Stimulated activated naive CD8-positive, alpha-beta T cell treated with anti-CD3 and anti-CD28 coated beads, Interleukin-15, Interleukin-2, amounts not matched to agents 100 ng/mL and 50 ng/mL, for 24 hours (primary cell): Measurements from ENCODE around the gene FXN.
A peak's percentile ranks its signal among the peaks of the same experiment; 100 is the strongest.

Experiments used
- H3K27ac Mint-ChIP-seq: one replicate; pipeline ENCODE4 v1.8.0; 2021; ENCODE audit warnings: mild to moderate bottlenecking, mixed read lengths
- H3K27me3 Mint-ChIP-seq: one replicate; pipeline ENCODE4 v1.8.0; 2021; ENCODE audit warnings: mixed read lengths
- H3K36me3 Mint-ChIP-seq: one replicate; pipeline ENCODE4 v1.8.0; 2021; ENCODE audit warnings: low read depth, mixed read lengths
- H3K4me1 Mint-ChIP-seq: one replicate; pipeline ENCODE4 v1.8.0; 2021; ENCODE audit warnings: low read depth, mixed read lengths
- H3K4me3 Mint-ChIP-seq: one replicate; pipeline ENCODE4 v1.8.0; 2021; ENCODE audit warnings: mild to moderate bottlenecking, mixed read lengths
- H3K9me3 Mint-ChIP-seq: one replicate; pipeline ENCODE4 v1.8.0; 2021; ENCODE audit warnings: mixed read lengths

FXN gene

DNA sequence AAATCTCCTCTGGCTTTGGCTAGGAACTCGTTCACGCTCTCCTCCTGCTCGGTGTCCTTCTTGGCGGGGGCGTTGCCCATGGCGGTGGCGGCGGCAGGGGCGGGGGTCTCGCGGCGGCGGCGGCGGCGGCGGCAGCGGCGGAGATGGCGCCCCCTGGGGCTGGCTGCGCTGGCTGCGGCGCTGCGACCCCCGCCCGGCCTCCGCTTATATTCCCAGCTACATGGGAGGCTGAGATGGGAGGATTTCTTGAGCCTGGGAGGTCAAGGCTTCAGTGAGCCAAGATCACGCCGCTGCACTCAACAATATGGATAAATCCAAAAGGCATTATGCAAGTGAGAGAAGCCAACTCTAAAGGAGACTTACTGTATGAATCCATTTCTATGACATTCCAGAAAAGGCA lies 21.5 kb upstream of the FXN start, which contains the start of gene PRKACG:
Gene PRKACG, minus strand, starts transcription at position 101 of the 400 bp plus-strand sequence. Its CDS starts 21 bp downstream, at position 80.
- peaks cover 15% of the 10 kb centered on the region for H3K4me1 Mint-ChIP-seq
- H3K27ac Mint-ChIP-seq, result no peak within 1 kb of the TSS
- no peak within 1 kb of the TSS for H3K4me3 Mint-ChIP-seq
- H3K27me3 Mint-ChIP-seq, result peaks cover 11% of the 10 kb centered on the region
- no peaks in the 10 kb centered on the region for H3K9me3 Mint-ChIP-seq
- no peaks in the 10 kb centered on the region for H3K36me3 Mint-ChIP-seq

DNA sequence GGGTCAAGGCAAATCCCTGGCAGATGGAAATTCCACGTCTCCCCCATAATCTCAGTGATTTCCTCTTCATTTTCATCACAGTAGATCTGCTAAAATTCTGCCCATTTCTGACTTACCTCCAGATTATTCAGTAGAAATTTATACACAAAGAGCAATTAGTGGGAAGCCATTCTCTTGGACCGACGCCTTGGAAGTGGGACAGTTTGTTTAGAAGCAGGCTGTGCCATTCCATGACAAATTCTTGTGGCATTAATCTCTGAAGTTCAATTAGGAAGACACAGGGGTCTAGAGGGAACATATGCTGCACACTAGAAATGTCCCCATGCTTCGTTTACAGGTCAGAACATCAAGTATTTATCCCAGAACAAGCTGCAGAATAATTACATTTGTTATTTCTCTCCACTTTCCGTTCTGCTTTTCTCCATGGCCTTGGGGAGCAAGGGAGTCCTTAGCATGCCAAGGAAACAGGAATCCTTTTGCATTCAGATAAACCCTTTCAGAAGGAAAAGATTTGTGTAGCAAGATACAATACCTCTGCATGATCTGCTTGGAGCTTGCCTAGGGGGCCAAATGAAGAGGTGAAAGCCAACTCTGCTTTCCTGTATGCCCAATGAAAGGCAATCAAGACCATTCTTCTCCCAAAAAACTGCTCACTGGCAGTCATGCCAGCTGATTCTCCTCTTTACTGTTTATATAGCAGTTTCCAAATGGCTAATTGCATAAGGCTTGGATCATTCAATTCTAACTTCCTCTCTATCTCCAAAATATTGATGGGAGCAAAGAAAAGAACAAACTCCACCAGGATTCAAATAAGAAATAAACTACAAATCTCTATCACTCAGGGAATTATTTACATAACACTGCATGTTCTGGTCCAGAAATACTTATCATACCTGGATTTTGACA lies 19.1 kb upstream of the FXN start:
- Mint-ChIP-seq H3K9me3 (no peaks in the 10 kb centered on the region), H3K27ac (no peak overlapping the region), H3K27me3 (peaks cover 11% of the 10 kb centered on the region), H3K4me3 (no peak overlapping the region), H3K36me3 (no peaks in the 10 kb centered on the region), H3K4me1 (peaks cover 30% of the 10 kb centered on the region)

DNA sequence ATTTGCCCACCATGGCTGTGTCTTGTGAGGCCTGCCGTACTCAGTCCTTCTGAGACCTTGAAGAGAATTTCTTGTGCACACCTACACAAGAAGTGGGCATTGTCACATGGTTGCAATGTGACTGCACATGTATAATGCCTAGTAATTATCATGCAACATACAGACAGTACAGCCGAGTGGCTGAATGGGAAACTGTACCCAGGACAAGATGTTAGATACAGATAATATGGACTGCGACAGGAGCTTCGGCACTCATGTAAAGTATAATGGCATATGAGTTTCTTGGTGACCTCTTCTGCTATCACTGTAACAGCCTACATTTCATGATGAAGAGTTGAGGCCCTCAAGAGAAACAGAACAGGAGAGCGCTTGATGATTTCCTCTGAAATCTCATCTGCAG lies 16.8 kb upstream of the FXN start:
- H3K4me3 Mint-ChIP-seq, result no peak overlapping the region
- no peak overlapping the region for H3K27ac Mint-ChIP-seq
- peaks cover 4% of the 10 kb centered on the region for H3K27me3 Mint-ChIP-seq
- H3K4me1 Mint-ChIP-seq, result peaks cover 22% of the 10 kb centered on the region
- no peaks in the 10 kb centered on the region for H3K36me3 Mint-ChIP-seq
- H3K9me3 Mint-ChIP-seq, result no peaks in the 10 kb centered on the region

DNA sequence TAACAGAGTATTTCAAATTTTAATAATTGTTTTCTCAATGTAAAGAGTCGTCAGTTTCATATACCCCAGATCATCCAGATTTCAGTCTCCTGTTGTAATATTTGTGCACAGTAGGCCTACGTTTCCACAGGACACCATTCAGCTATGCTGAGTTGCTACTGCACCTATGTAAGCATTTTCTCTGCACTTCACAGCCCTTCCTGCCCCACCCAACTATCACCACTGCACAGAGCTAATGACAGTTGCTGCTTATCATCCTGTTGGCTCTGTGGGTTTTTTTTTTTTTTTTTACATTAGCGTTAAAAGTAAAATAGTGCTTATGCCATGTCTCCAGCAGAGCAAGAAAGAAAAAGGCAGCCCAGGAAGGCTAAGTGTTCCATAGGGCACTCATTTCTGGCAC lies 15.7 kb upstream of the FXN start:
- H3K4me3 Mint-ChIP-seq, result no peak overlapping the region
- no peak overlapping the region for H3K27ac Mint-ChIP-seq
- peaks cover 22% of the 10 kb centered on the region for H3K4me1 Mint-ChIP-seq
- H3K27me3 Mint-ChIP-seq, result no peaks in the 10 kb centered on the region
- H3K36me3 Mint-ChIP-seq, result no peaks in the 10 kb centered on the region
- H3K9me3 Mint-ChIP-seq, result no peaks in the 10 kb centered on the region

DNA sequence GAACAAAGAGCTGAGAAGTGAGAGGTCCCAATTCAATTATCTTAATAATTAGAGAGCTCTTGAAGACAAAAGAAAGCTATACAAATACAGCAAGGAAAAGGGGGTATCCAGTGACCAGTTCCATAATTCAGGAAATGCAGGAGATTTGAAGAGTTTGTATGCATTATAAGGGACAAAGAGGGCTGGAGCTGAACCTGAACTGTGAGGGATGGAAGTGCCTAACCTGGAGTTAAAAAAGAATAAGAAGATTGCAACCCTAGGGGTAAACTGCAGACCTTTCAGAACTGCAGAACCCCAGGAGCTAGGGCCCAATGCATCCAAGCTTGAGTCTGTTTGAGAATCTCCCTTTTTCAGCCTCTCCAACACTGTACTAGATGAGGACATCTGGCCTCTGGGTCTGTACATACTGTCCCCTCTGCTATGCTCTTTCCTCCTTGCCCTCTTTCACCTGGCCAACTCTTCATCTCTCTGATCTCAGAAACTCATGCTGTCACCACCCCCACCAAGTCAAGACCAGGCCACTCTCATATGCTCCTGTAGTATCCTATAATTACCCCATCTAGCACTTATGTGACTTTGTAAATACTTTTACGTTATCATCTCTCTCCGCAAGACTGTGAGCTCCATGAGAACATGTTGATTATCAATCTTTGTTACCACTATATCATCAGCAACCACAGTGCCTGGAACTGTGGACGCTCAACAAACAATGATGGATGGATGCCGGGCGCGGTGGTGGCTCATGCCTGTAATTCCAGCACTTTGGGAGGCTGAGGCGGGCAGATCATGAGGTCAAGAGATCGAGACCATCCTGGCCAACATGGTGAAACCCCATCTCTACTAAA lies 15.0 kb upstream of the FXN start:
- Mint-ChIP-seq H3K27ac (no peak overlapping the region), H3K36me3 (no peaks in the 10 kb centered on the region), H3K4me1 (peaks cover 22% of the 10 kb centered on the region), H3K4me3 (no peak overlapping the region), H3K27me3 (no peaks in the 10 kb centered on the region), H3K9me3 (no peaks in the 10 kb centered on the region)

GRCh38 chr9:69023650-69024049 lies 11.9 kb upstream of the FXN start:
- no peak overlapping the region for H3K27ac Mint-ChIP-seq
- no peak overlapping the region for H3K4me3 Mint-ChIP-seq
- no peaks in the 10 kb centered on the region for H3K36me3 Mint-ChIP-seq
- H3K4me1 Mint-ChIP-seq, result peaks cover 34% of the 10 kb centered on the region
- no peaks in the 10 kb centered on the region for H3K9me3 Mint-ChIP-seq
- H3K27me3 Mint-ChIP-seq, result no peaks in the 10 kb centered on the region

DNA sequence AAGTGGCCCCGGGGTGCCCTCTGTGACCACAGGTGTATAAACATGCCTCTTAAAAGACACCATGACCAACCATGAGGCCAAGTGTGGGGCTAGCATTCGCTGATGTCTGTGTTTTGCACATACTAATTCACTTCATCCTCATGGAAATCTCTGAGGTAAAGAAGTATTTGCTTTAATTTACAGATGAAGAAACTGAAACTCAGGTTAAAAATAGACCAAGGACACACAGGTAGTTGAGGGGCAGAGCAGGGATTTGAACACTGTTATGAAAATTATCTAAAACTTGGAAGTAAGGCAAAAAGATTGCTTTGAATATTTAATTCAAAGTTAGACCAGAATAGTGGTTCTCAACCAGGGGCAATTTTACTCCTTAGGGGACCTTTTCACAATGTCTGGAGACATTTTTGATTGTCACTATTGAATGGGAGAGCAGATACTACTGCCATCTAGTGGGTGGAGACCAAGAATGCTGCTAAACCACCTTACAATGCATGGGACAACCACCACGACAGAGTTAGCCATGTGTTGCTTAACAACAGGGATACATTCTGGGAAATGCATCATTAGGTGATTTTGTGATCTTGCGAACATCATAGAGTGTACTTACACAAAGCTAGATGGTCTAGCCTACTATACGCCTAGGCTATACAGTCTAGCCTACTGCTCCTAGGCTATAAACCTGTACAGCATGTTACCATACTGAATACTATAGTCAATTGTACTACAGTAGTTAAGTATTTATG lies 8.0 kb upstream of the FXN start:
- H3K4me1 Mint-ChIP-seq, result peaks cover 39% of the 10 kb centered on the region
- peak overlapping the region; percentile 54 for H3K27ac Mint-ChIP-seq
- H3K27me3 Mint-ChIP-seq, result no peaks in the 10 kb centered on the region
- H3K4me3 Mint-ChIP-seq, result no peak overlapping the region
- H3K36me3 Mint-ChIP-seq, result no peaks in the 10 kb centered on the region
- no peaks in the 10 kb centered on the region for H3K9me3 Mint-ChIP-seq

DNA sequence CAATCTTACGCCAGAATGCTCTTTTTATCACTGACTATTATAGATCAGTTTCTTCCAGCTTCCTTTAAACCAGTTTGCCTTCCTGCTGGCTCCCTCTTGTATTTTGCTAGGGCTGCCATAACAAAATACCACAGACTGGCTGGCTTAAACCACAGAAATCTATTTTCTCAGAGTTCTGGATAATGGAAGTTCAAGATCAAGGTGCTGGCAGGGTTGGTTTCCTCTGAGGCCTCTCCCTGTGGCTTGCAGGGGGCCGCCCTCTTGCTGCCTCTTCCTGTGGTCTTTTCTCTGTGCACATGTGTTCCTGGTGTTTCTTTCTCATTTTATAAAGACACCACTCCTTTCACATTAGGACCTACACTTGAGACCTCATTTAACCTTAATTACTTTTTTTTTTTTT lies 6.8 kb upstream of the FXN start:
- Mint-ChIP-seq H3K27me3 (no peaks in the 10 kb centered on the region), H3K9me3 (no peaks in the 10 kb centered on the region), H3K27ac (peak overlapping the region; percentile 61), H3K4me3 (no peak overlapping the region), H3K36me3 (no peaks in the 10 kb centered on the region), H3K4me1 (peaks cover 39% of the 10 kb centered on the region)

GRCh38 chr9:69029535-69029934 lies 6.0 kb upstream of the FXN start:
- H3K9me3 Mint-ChIP-seq, result no peaks in the 10 kb centered on the region
- no peak overlapping the region for H3K4me3 Mint-ChIP-seq
- H3K27ac Mint-ChIP-seq, result no peak overlapping the region
- H3K4me1 Mint-ChIP-seq, result peaks cover 39% of the 10 kb centered on the region
- no peaks in the 10 kb centered on the region for H3K27me3 Mint-ChIP-seq
- H3K36me3 Mint-ChIP-seq, result no peaks in the 10 kb centered on the region

- H3K9me3 Mint-ChIP-seq, result no peaks in the 10 kb centered on the region
- H3K4me1 Mint-ChIP-seq, result peaks cover 43% of the 10 kb centered on the region
- H3K36me3 Mint-ChIP-seq, result no peaks in the 10 kb centered on the region
- no peak overlapping the region for H3K27ac Mint-ChIP-seq
- no peak overlapping the region for H3K4me3 Mint-ChIP-seq
- H3K27me3 Mint-ChIP-seq, result no peaks in the 10 kb centered on the region
These were observed 4.5 kb upstream of the FXN start for GRCh38 chr9:69030851-69031645.

- Mint-ChIP-seq H3K4me1 (peaks cover 41% of the 10 kb centered on the region), H3K27ac (no peak overlapping the region), H3K9me3 (no peaks in the 10 kb centered on the region), H3K27me3 (no peaks in the 10 kb centered on the region), H3K4me3 (no peak overlapping the region), H3K36me3 (peaks cover 5% of the 10 kb centered on the region)
These were observed 1.5 kb upstream of the FXN start for GRCh38 chr9:69034071-69034470.

DNA sequence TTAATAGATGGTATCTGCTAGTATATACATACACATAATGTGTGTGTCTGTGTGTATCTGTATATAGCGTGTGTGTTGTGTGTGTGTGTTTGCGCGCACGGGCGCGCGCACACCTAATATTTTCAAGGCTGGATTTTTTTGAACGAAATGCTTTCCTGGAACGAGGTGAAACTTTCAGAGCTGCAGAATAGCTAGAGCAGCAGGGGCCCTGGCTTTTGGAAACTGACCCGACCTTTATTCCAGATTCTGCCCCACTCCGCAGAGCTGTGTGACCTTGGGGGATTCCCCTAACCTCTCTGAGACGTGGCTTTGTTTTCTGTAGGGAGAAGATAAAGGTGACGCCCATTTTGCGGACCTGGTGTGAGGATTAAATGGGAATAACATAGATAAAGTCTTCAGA lies 757 bp downstream of the FXN start:
- Mint-ChIP-seq H3K27ac (peak overlapping the region; percentile 95), H3K9me3 (no peaks in the 10 kb centered on the region), H3K36me3 (peaks cover 10% of the 10 kb centered on the region)

GRCh38 chr9:69036799-69037198 lies 1.2 kb downstream of the FXN start:
- Mint-ChIP-seq H3K27ac (peak overlapping the region; percentile 95), H3K27me3 (no peaks in the 10 kb centered on the region), H3K4me3 (peak overlapping the region; percentile 98), H3K9me3 (no peaks in the 10 kb centered on the region), H3K36me3 (peaks cover 10% of the 10 kb centered on the region), H3K4me1 (peaks cover 21% of the 10 kb centered on the region)

More for the DNA sequence above, 757 bp downstream of the FXN start:
- H3K4me1 Mint-ChIP-seq, result peaks cover 21% of the 10 kb centered on the region
- no peaks in the 10 kb centered on the region for H3K27me3 Mint-ChIP-seq
- H3K4me3 Mint-ChIP-seq, result peak overlapping the region; percentile 98

GRCh38 chr9:69040646-69041045 lies 5.1 kb downstream of the FXN start:
- Mint-ChIP-seq H3K4me1 (peaks cover 33% of the 10 kb centered on the region), H3K36me3 (peaks cover 21% of the 10 kb centered on the region), H3K4me3 (no peak overlapping the region), H3K27ac (no peak overlapping the region), H3K27me3 (no peaks in the 10 kb centered on the region), H3K9me3 (no peaks in the 10 kb centered on the region)
